Choroid plexus epithelial cell (primary cell): Measurements from ENCODE around the gene KIF3C.

Experiments
- DNase-seq: peaks from one replicate; pipeline ENCODE4 v3.0.0-alpha.2; 2010; ENCODE audit warnings: low read depth
- H3K4me3 ChIP-seq: 2 replicates; pipeline ENCODE4 v1.5.1; 2011; ENCODE audit warnings: low read depth, mild to moderate bottlenecking, control low read depth, low read length, moderate library complexity
- TF ChIP-seq, protein P1 (sequence below): conservative IDR thresholded peaks from 2 replicates; pipeline ENCODE4 v1.5.1; 2011; ENCODE audit warnings: low read depth, mild to moderate bottlenecking, control low read depth, inconsistent platforms, low read length, moderate library complexity

The KIF3C gene

DNA sequence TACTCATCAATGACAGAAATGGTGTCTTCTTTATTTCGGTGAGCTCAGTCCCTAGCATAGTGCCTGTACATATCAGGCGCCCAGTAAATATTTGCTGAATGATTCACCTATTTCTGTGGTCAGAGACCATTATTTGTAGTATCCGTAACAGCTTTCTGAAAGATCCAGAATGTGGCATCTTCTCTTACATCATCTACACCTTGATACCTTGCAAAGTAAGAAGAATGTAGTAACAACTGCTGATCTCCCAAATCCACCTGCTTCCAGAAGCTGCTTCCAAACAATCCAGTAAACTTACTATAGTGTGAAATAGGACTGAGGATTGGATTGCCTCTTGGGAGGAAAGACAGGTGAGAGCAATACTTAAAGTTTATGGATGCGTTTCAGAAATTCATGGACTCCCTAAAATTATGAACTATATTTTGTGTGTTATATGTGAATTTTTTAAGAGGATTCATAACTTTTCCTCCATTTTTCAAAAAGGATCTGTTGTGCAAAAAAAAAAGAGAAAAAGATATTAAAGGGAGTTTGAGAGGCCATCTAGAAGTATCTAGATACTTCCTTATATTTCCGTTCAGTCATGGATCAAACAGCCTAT lies 103.1 kb downstream of the KIF3C start:
- peak overlapping the region; percentile 98 for H3K4me3 ChIP-seq
- TF ChIP-seq, protein P1, sequence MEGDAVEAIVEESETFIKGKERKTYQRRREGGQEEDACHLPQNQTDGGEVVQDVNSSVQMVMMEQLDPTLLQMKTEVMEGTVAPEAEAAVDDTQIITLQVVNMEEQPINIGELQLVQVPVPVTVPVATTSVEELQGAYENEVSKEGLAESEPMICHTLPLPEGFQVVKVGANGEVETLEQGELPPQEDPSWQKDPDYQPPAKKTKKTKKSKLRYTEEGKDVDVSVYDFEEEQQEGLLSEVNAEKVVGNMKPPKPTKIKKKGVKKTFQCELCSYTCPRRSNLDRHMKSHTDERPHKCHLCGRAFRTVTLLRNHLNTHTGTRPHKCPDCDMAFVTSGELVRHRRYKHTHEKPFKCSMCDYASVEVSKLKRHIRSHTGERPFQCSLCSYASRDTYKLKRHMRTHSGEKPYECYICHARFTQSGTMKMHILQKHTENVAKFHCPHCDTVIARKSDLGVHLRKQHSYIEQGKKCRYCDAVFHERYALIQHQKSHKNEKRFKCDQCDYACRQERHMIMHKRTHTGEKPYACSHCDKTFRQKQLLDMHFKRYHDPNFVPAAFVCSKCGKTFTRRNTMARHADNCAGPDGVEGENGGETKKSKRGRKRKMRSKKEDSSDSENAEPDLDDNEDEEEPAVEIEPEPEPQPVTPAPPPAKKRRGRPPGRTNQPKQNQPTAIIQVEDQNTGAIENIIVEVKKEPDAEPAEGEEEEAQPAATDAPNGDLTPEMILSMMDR: no peak

DNA sequence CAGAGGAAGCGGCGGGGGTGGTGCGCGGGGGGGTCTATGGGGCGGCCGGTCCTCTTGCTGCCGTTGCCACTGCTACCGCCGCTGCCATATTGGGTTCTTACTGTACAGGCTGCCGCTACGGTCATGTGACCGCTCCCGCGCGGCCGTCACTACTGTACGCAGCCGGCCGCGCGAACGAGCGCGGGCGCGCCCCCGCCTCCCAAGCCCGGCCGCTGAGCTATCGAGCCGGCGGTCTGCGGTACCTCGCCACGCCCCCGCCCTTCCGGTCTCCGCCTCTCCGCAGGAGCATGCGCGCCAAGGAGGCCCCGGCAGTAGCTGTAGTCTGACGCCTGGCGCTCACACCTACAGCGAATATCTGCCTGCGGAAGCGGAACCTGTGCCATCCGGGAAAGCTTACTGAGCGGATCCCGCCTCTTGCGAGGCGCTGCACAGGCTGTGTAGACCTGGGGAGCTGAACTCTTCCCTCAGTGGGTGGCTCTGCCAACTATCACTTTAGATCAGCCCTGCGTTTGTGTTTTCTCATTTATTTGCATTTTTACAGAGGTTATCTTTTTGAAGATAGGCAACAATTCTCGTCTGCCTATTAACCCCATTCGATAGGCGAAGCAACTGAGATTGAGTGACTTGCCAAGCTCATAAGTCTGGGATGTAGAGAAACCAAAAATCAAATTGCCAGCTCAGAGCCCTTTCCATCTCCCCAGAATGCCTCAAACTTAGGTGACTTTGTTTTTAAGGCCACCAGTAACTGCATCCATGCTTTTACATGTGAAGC lies 103.8 kb downstream of the KIF3C start, which contains the start of gene ASXL2:
TSS of gene ASXL2 (minus strand) at position 127 of the 772 bp plus-strand sequence. CDS start 265 bp downstream, outside the sequence.
- TF ChIP-seq, protein P1: peak; percentile 16
- peak; percentile 98 for DNase-seq
- H3K4me3 ChIP-seq: peak within 1 kb of the TSS; percentile 98

More for the DNA sequence above, 103.1 kb downstream of the KIF3C start:
- peak; percentile 73 for DNase-seq

GRCh38 chr2:25877431-25878360 lies 104.6 kb downstream of the KIF3C start:
- DNase-seq: peak; percentile 66
- TF ChIP-seq, protein P1: no peak
- H3K4me3 ChIP-seq: peak overlapping the region; percentile 98
